ENCODE measurements around the gene FEN1.

The FEN1 gene

DNA sequence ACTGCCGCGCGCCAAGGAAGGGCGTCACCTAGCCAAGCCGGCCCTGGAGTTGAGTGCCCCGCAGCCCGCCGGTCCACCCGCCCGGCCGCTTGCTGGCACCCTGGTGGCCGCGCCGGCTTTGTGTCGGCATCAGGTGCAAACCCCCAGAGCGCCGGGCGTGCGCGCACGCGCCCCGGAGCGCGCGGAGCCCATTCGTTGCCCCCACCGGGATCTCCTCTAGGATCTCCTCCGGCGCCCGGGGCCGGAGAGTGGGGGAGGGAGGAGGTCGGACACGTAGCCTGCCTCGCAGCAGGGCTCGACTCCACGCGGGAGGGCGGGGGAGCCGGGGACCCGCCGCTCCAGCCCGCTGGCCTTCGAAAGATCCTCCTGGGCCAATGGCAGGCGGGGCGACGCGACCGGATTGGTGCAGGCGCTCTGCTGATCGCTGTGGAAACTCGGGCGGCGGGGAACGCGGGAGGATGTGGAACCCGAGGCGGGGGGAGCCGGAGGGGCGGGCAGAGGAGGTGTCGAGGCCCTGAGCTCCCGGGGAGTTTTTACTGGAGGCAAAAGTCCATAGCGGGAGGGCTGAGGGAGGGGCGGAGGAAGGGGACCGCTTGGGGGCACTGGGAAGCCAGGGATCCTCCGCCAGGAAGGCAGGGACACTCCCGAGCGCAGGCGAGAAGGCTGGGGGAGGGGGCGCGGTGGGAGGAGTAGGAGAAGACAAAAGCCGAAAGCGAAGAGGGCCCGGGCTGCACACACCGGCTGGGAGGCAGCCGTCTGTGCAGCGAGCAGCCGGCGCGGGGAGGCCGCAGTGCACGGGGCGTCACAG is 35.1 kb downstream of the FEN1 start, which contains the start of gene FADS2:
FADS2 (plus strand) TSS at position 730 of the 808 bp plus-strand sequence. CDS start 91 bp downstream, outside the sequence.
- DNase-seq = peak; percentile 35 to 80

DNA sequence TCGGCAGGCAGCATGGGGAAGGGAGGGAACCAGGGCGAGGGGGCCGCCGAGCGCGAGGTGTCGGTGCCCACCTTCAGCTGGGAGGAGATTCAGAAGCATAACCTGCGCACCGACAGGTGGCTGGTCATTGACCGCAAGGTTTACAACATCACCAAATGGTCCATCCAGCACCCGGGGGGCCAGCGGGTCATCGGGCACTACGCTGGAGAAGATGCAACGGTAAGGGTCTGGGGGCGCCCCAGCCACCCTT is 35.6 kb downstream of the FEN1 start:
- no peak for DNase-seq

DNA sequence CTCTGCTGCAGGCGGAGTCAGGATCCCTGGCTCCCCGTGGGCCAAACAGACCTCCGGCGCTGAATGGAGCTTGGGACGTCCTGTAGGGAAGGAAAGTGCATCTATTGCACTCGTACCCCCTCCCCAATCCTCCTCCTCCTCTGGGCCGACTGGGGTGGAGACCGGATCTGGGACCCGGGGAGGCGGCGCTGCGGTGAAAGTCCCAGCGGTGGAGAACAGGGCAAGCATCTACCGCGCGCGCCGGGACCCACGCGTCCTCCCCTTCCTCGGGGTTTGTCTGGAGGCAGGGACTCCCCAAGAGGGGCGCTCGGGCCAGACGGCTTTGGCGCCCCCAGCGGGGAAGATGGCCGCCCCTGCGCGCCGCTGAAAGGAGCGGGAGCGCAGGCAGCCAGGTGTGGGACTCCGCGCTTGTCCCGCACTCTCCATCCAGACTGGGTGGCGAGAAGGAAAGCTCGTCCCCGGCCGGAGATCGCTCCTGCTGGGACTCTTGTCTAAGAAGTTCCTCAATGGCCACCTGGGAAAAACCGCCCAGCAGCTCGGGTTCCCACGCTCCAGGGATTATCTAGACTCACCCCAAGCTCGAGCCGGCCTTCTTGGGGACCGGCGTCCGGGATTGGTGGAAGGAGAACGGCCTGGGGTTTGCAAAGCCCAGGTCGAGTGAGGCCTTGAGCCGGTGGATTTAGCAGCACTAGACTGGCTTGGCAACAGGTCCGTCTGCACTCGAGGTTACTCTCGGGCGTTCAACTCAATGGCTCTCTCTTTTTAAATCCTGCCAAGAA is 36.1 kb downstream of the FEN1 start:
- no peak for DNase-seq

DNA sequence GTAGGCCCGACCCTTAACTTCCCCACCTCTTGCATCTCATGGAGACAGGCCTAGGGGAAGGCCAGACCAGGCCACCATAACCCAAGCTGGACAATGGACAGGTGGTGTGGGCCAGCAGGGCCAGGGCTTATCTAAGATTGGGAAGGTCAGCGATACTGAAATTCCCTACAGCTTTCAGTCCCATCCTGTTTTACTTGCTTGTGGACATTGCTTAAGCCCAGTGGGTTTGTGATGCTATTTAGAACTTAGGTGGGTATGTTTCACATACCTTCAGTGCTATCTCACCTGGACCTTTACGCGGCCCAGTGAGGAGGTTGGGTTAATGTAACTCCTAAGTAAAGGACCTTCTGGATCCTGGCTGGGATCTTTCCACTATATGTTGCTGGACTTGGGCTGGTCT is 37.1 kb downstream of the FEN1 start:
- no peak for DNase-seq

DNA sequence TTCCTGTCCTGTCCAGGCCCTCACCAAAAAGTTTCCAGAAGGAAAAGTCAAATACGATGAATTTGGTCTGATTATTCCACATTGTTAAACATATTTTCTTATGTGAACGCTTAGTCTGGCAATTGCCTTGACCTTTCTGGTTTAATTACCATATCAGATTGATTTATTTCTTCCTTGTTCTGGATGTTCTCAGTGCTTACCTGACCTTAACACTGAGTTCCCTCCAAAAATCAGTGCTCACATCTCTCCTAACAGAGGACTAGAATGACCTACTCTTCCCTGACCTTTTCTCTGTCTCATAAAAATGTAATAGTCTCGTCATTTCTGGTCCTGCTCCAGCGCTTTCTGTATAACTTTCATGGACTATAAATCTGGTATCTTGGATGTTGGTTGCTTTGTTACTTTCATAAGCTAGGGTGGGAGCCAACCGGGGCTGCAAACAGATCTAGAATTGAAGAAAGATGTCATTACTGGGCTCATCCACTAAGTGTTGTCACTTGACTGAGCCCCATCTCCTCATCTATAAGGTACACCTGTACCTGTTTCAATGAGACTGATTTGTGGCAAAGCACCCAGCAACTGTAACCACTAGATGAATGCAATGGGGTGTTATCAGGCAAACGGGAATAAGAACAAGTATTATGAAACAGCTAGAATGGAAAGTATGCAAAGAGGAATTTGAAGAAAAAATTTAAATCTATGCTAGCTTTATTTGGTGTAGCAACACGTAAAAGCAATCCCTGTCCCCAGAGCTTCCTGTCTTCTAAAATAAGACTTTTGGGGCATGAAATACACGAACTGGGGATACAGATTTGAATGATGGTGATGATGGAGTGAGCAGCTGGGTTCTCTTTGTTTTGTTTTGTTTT is 37.8 kb downstream of the FEN1 start:
- DNase-seq = no peak

DNA sequence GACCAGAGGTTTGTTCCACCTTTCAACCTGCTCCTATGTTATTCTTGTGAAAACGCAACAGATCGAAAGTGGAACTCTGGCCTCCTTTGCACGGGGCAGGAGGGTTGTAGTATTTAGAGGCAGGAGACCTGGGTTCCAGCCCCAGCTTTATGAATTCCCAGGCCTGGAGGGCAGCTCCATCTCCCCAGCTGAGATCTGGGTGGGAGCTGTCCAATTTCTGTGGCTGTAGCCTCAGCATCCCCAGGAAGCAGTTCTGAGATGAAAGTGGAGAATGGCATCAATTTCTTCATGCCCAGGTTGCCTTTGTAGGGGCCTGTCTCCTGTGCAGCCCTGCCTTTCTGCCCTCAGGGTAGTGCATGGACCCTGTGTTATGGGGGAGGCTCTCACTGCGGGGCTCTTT is 39.5 kb downstream of the FEN1 start:
- no peak for DNase-seq

DNA sequence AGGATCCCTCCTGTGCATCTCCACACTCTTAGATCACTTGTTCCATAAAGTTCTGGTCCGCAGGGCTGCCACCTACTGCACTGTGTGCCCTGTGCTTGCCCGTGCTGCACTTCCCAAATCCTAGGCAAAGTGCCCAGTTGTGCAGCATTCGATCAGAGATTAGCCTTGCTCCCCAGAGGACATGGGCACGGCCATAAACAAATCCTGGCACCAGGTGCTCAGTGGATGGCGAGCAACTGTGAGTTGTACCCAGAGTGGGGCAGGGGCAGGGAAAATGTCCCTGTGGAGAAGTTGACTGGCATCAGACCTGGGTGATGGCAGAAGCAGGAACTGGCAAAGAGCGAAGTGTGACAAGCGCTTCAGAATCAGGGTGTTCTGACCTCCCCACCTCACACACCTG is 40.0 kb downstream of the FEN1 start:
- no peak for DNase-seq

DNA sequence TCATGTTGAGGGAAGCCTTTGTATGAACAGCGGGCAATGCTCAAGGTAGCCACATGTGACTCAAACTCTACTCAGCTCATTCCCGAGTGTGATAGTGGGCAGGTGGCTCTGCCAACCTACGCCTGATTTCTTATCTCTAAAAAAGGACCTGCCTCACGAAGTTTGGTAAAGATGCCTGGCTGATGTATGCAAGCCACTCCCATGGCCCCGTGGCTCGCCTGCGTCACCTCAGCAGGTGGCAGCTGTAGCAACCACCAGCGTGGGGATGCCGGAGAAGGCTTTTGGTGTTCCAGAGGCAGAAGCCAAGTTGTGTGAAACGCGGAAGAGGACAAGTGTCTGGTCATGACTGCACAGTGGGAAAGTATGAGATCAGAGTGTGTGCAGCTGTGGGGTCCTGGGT is 40.8 kb downstream of the FEN1 start:
- no peak for DNase-seq

DNA sequence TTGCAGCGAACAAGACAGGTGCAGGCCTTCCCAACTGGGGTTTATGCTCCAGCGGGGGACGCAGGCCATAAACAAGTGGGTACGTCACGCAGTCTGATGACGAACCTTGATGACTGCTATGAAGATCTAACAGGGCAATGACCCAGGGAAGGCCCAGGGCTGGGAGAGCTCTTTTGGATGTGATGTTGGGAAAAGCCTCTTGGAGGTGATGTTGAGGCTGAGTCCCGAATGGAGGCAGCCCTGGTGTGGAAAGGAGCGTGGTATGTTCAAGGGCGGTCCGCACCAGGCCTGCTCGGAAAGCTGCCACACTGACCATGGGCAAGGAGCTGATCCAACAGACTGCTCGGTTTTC is 41.2 kb downstream of the FEN1 start:
- DNase-seq = no peak

DNA sequence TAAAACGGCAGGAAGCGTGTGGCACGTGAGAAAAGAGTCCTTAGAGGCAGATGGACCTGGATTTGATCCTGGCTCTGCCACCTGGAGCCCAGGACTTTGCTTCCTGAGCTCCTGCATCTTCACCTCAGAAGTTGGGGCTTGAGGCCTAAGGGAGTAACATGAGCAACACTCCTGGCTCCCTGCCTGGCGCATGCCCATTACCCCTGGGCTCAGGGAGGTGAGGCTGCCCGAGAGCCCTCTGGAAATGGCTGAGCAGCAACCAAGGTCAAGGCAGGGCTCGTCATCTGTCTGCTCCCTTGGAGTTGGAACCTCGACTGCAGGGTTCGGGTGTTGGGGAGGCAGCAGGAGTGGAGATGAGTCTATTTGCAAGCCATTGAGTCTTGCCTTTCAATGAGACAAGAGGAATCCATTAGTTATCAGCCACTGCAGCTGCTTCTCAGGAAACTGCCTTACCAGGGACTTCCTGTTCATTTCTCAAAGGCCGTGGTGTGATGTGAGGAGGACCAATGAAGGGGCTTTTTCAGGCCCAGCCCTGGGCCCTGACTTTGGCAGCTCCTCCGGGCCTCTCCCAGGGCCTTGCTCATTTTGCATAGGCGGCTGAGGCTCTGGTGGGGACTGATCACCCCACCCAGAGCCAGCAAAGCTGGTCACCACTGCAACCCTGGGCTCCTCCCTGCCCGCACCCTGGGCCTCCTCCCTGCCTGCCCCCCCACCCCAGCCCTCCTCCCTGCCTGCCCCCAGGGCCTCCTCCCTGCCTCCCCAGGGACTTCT is 41.8 kb downstream of the FEN1 start:
- DNase-seq = no peak

DNA sequence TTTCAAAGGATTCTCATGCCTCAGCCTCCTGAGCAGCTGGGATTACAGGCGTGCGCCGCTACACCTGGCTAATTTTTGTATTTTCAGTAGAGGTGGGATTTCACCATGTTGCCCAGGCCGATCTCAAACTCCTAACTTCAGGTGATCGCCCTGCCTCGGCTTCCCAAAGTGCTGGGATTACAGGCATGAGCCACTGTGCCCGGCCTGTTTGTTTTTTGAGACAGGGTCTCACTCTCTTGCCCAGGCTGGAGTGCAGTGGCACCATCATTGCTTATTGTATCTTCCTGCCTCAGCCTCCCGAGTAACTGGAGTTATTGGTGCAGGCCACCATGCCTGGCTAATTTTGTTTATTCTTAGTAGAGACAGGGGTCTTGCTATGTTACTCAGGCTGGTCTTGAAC is 43.5 kb downstream of the FEN1 start:
- DNase-seq = no peak

DNA sequence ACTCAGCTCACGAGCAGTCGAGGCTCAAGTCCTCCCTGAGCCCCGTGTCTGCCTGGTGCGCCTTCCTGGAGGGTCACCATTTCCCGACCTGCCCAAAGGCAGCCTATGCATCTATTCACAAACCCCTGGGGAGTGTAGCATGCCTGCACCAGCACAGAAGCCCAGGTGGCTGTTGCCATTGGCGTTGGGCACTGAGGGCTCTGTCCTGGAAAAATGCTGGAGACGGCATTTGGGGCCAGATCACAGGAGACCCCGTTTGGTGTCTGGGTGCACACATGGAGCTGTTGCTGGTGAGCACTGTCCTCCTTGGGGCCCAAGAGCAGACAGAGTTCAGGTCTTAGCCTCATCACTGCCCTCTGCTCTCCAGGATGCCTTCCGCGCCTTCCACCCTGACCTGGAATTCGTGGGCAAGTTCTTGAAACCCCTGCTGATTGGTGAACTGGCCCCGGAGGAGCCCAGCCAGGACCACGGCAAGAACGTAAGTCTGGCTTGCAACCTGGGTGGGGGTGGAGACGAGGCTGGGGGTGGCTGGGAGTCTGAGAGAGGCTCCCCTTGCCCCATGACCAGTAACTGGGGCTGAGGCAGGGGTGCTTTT is 44.8 kb downstream of the FEN1 start:
- DNase-seq = no peak

DNA sequence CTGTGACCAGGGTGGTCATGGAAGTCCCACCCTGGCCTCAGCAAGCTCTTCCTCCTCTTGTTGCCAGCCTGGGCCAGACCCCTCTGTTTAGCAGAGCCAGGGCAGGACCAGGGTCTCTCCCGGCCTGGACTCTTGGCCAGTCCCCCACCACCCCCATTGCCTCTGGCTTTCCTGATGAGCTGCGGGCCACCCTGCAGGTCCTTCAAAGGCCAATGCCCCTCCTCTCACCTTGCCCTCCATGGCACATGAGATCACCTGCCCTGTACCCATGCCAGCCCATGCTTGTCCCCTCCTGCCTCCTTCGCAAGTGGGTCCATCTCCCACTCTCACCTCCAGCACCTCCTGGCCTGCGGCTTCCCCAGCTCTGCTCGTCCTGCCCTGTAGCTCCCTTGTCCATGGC is 45.8 kb downstream of the FEN1 start:
- DNase-seq = no peak

DNA sequence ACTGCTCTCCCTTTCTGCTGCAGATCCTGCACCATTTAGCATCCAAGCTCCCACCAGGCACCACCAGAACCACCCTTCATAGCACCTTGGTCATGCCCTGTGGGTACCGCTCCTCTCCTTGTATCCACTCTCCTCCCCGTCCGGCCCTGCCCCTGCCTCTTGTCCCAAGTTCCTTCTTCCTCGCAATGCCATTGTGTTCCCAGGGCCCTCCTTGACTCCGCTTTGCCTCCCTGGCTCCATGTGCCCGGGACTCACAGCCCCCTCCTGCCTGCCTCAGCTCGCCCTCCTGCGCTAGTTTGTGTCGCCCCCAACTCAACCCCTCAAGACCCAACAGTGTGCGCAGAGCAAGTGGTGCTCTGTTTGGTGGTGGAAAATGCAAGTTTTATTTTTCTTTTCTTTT is 46.2 kb downstream of the FEN1 start:
- no peak for DNase-seq

DNA sequence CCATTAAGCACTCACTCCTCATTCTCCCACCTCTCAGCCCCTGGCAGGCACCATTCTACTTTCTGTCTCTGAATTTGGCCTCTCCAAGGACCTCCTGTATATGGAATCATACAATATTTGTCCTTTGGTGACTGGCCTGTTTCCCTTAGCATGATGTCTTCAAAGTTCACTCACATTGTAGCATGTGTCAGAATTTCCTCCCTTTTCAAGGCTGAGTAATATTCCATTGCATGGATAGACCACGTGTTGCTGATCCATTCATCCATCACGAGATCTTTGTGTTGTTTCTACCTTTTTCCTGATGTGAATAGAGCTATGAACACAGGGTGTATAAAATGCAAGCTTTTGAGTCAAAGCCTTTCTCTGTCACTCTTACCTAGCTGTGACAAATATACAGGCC is 47.0 kb downstream of the FEN1 start:
- no peak for DNase-seq

DNA sequence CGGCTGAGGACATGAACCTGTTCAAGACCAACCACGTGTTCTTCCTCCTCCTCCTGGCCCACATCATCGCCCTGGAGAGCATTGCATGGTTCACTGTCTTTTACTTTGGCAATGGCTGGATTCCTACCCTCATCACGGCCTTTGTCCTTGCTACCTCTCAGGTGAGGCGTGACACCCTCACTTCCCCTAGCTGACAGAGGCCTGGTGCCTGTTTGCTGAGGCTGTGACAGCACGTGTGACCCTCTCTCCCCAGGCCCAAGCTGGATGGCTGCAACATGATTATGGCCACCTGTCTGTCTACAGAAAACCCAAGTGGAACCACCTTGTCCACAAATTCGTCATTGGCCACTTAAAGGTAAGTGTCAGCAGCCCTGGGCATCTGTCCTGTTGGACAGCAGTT is 47.7 kb downstream of the FEN1 start:
- no peak for DNase-seq

DNA sequence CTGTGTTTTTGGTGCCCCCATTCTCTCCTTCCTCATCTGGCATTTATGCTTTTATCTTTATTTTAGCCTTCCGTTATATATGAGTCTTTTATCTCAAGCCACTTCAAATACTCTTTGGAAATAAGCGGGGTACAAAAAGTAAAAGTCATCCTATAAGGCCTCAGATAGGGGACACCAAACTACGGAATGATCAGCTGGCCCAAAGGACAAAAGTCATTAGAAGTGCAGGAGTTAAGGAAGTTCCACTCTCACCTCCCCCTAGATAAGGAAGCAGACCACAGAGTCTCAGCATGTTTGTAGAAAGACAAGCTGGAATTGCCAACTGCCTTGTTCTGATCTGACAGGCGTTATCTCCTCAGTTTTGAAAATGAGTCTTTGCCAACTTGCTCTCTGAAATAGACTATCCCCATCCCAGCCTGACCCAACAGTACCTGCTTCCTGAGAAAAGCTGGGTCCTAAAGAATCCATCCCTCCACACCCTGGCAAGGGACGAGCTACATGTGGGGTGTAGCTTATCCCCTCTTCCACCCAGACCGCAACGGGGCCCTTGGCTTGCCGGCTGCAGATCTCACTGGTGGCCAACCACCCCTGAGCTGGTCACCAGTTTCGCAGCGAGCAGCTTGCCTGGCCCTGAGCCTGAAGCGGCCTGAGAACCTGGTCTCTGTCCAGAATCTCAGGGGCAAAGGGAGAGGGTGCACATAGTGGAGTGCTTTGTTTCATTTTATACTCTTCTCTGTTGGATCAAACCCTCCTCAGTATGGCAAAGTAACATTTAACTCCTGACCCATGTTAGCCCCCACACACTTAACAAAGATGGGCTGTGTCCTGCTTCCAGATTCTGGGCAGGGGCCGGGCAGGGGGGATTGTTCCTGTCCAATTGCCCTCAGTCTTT is 49.2 kb downstream of the FEN1 start:
- DNase-seq = no peak

DNA sequence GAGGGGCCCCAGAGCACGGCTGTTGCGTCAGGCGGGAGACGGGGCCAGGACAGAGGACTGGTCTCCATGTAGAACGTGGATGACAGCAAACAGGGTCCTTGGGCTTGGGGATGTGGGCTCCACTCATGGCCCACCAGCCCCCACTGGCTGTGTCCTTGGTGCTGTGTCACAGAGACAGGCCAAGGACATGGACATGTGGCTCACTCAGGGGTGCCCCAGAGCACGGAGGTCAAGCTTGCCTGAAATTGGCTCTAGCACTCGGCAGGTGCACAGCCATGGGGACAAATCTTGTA is 49.8 kb downstream of the FEN1 start:
- DNase-seq = no peak

DNA sequence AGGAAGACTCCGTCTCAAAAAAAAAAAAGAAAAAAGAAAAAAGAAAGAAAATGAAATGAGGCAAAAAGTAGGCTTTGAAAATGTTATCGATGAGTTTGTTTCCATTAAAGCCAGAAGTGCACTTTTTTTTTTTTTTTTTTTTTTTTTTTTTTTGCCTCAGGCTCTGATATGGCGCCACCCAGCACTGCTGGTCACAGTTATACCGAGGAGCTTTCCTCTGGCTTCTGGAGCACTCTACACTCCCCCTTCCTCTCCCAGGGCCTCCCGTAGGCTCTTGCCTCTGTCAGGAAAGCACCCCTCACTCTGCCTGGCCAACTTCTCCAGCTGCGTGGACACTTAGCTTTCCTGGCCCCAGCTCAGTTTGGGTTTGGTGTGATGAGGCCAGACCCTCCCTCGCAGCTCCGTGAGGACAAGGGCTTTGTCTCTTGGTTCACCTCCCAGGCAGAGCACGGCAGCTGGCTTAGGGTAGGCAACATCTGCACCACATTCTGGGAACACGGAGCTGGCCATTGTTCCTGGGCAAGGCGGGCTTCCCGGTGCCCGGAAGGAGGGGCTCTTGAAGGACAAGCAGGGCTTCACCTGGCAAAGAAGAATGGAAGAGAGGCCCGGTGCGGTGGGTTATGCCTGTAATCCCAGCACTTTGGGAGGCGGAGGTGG is 52.3 kb downstream of the FEN1 start:
- DNase-seq = no peak

DNA sequence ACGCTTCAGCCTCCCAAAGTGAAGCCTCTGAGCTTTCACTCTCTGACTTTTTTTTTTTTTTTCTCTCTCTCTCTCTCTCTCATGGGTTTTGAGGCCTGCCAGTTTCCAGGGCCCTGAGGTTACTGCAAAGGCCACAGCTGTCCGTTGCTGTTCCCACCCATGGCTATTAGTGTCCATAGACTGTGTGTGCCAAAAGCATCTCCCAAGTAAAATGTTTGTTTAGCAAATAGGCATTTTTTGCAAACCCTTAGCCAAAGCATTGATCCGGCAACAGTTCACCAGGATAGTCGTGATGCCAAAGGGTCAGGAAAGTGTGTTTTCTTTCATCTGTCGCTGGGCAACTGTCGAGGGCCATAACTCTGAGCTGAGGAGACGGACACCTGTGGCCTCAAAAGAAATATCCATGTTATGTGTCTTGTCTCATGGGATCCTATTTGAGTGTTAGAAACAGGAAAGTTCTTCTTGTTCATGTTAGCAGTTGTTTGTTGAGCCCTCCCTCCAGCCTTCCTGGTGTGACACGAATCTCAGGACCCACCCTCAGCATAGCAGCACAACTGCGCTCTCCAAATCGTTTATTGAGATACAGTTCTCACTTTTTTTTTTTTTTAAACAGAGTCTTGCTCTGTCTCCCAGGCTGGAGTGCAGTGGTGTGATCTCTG is 53.8 kb downstream of the FEN1 start:
- DNase-seq = no peak
